Measurements from ENCODE around the gene C19orf85. TPM values are rescaled to one million over a fixed set of nuclear protein-coding genes. Genes with fewer than 3 reads are reported as not detected.

Gene C19orf85
- polyA plus RNA-seq, 2 of the 4 experiments (the other 2 are of a cell fraction), result not detected

- H3K4me2 ChIP-seq, result peak overlapping the region; percentile 97
- TF ChIP-seq EHF (CRISPR knock-in tag; IDR thresholded peaks at IDR 0.05) (no peak), SREBF2 (IDR thresholded peaks at IDR 0.05) (no peak), NR3C1 (IDR thresholded peaks at IDR 0.05) (no peak), ZNF302 (CRISPR knock-in tag; IDR thresholded peaks at IDR 0.05) (no peak)
- ChIA-PET POLR2A (interaction anchor here (1.0 to 4.1 kb wide), 4 partner anchors 10 to 120 kb away, joined by 4 to 53 read pairs (median 5); partner anchors contain the start of genes FIZ1, ZNF628 and ZNF865), CTCF (interaction anchor here (0.8 to 17.3 kb wide), 15 partner anchors 9 to 398 kb away, joined by 3 to 219 read pairs (median 5); partner anchors contain the start of genes ZNF628 and ZNF865)
- ATAC-seq (no peak), DNase-seq (ENCODE audit: low read depth in 1 of 2, low spot score in 1 of 2) (no peak), FAIRE-seq (no peak)
- peaks cover 53% of the 10 kb centered on the region for H3K4me1 ChIP-seq
- H3K4me3 ChIP-seq, result peak overlapping the region; percentile 75
- no peaks in the 10 kb centered on the region for H3K9me3 ChIP-seq
- WGBS (ENCODE audit: missing lambda C conversion rate), result 93% methylated on average over 30 of the region's 53 CpGs
- peak overlapping the region; percentile 89 to 93; a peak in 4 of 6 replicates for H3K27ac ChIP-seq
These were observed 21.8 kb upstream of the C19orf85 start for GRCh38 chr19:55486043-55486970.

DNA sequence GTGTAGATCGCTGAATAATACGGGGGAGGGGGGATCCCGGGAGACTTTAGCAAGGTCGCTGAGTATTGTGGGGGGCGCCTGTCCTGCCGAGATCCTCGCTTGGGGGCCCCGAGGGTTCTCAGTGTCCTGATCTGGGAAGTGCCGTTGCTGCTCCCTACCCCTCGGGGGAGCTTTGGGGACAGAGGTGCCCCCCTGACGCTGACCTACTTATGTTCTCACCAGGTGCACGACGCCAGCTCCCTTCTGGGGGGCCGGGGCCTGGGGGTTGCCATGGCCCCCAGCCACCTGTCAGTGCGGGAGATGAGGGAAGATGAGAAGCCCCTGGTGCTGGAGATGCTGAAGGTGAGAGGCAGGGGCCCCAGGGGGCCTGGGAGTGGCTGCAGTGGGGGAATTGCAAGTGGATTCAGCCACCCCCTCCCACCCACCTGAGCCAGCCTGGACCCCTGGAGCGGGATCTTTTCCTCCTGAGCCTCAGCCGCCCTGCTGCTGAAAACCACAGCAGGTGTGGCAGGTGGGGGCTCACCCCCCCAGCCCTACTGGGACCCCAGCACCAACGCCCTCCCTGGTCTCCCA lies 21.0 kb upstream of the C19orf85 start:
- ATAC-seq (peak; percentile 0 to 6; a peak in 3 of 6 replicates), DNase-seq (ENCODE audit: low read depth in 1 of 2, low spot score in 1 of 2) (no peak), FAIRE-seq (no peak)
- peaks cover 51% of the 10 kb centered on the region for H3K4me1 ChIP-seq
- POLR2A ChIA-PET, result interaction anchor here (1.0 to 4.1 kb wide), 8 partner anchors 9 to 398 kb away, joined by 3 to 53 read pairs (median 4); partner anchors contain the start of genes FIZ1, ISOC2, ZNF628 and ZNF865
- 30% methylated on average over 18 of the region's 18 CpGs for WGBS (ENCODE audit: missing lambda C conversion rate)
- H3K4me3 ChIP-seq, result peak overlapping the region; percentile 75
- peak overlapping the region; percentile 89 to 93 for H3K27ac ChIP-seq
- TF ChIP-seq CHD2 (IDR thresholded peaks at IDR 0.05; ENCODE audit: low read length, partially characterized antibody), result no peak
- CTCF ChIA-PET, result interaction anchor here (0.8 to 17.3 kb wide), 11 partner anchors 10 to 397 kb away, joined by 3 to 219 read pairs (median 6); partner anchors contain the start of genes ZNF628 and ZNF865
- H3K9me3 ChIP-seq, result no peaks in the 10 kb centered on the region
- H3K4me2 ChIP-seq, result peak overlapping the region; percentile 97

DNA sequence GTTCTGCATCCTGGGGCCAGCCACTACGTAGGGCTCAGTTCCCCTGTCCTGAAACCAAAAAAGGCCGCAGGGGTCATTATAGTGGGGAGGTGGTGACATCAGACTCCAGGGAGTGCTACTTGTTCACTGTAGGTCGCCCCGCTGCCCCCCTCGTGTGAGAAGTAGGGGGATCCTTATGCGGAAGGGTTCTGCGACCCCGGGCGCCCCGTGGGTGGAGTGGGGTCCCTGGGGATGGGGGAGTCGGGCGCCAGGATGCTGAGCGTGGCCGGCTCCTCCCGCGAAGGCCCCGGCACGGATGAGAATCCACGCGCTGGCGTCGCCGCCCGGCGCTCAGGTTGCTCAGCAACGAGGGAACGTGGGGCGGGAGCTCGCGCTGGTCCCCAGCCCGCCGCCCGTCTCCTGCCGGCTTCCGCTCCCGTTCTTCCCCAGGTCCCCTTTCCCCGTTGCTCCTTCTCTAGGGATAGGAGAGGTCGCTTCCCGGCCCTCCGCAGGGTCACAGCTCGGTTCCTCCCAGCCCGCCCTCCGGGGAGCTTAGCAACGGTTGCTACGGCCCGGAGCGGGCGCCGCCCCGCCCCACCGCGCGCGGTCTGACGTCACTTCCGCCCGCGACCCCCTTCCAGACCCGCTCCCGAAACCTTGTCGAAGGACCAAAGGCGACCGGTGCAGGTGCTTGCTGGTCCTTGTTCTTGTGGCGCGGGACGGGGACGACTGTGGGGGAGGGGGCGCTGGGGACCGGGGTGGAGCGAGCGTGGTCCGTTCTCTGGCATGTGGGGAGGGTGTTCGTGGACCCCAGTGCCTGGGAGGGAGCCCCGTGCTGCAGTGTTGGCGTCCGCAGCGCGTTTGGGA lies 20.3 kb upstream of the C19orf85 start, which contains the start of gene NAT14:
TSS of gene NAT14 (plus strand) at position 596 of the 846 bp plus-strand sequence. CDS start 521 bp downstream, outside the sequence.
- ChIA-PET CTCF (interaction anchor here (1.2 to 17.3 kb wide), 10 partner anchors 9 to 344 kb away, joined by 3 to 219 read pairs (median 6); partner anchors contain the start of genes ZNF628 and ZNF865), POLR2A (interaction anchor here (0.7 to 4.1 kb wide), 10 partner anchors 8 to 397 kb away, joined by 3 to 53 read pairs (median 4); partner anchors contain the start of genes FIZ1, ISOC2, UBE2S and ZNF628)
- H3K27ac ChIP-seq, result peak within 1 kb of the TSS; percentile 89 to 93
- FAIRE-seq (no peak), ATAC-seq (peak; percentile 33 to 71), DNase-seq (ENCODE audit: low read depth in 1 of 2, low spot score in 1 of 2) (peak; percentile 77 to 94)
- 6% methylated on average over 57 of the region's 78 CpGs for WGBS (ENCODE audit: missing lambda C conversion rate)
- H3K4me2 ChIP-seq, result peak within 1 kb of the TSS; percentile 97
- H3K4me3 ChIP-seq, result peak within 1 kb of the TSS; percentile 75
- no peaks in the 10 kb centered on the region for H3K9me3 ChIP-seq
- peaks cover 50% of the 10 kb centered on the region for H3K4me1 ChIP-seq
- TF ChIP-seq PBX3 (IDR thresholded peaks at IDR 0.05) (peak; percentile 56), HOXB5 (CRISPR knock-in tag; IDR thresholded peaks at IDR 0.05) (no peak), RARB (CRISPR knock-in tag; IDR thresholded peaks at IDR 0.05) (peak; percentile 62; the same call in 1 of the 2 replicates), EP300 (IDR thresholded peaks at IDR 0.05) (no peak), FOXS1 (CRISPR knock-in tag; IDR thresholded peaks at IDR 0.05) (no peak), HOXB13 (CRISPR knock-in tag; IDR thresholded peaks at IDR 0.05; ENCODE audit: low read depth) (peak; percentile 30; the same call in 1 of the 2 replicates), ZNF302 (CRISPR knock-in tag; IDR thresholded peaks at IDR 0.05) (no peak), NPAS2 (CRISPR knock-in tag; IDR thresholded peaks at IDR 0.05; ENCODE audit: borderline replicate concordance) (no peak), POLR2A (IDR thresholded peaks at IDR 0.05; ENCODE audit: low read length) (peak; percentile 22), EHMT2 (IDR thresholded peaks at IDR 0.05; ENCODE audit: low read depth) (no peak), BCL3 (IDR thresholded peaks at IDR 0.05) (no peak), FOSL2 (IDR thresholded peaks at IDR 0.05) (no peak), FOSL2 (CRISPR knock-in tag; IDR thresholded peaks at IDR 0.05) (peak; percentile 38; the same call in 1 of the 2 replicates), JUN (IDR thresholded peaks at IDR 0.05) (peak; percentile 28 to 78; a peak in 2 of 5 replicates), CHD4 (IDR thresholded peaks at IDR 0.05; ENCODE audit: borderline replicate concordance) (no peak), JUNB (IDR thresholded peaks at IDR 0.05) (no peak), TP53 (CRISPR knock-in tag; IDR thresholded peaks at IDR 0.05) (no peak), RNF2 (IDR thresholded peaks at IDR 0.05; ENCODE audit: borderline replicate concordance, low read depth) (no peak), EHF (CRISPR knock-in tag; IDR thresholded peaks at IDR 0.05) (0 out of 2 replicates have a peak, but pooled peaks have one; percentile 63), CHD2 (IDR thresholded peaks at IDR 0.05; ENCODE audit: low read length, partially characterized antibody) (no peak), PHF8 (IDR thresholded peaks at IDR 0.05; ENCODE audit: borderline replicate concordance, low read depth) (no peak; the same call in 1 of the 2 replicates), MAX (IDR thresholded peaks at IDR 0.05) (peak; percentile 54; the same call in 1 of the 2 replicates), ATOH8 (CRISPR knock-in tag; IDR thresholded peaks at IDR 0.05; ENCODE audit: low read depth) (0 out of 2 replicates have a peak, but pooled peaks have one; percentile 25)
